ENCODE results near the gene TRIP11.

GRCh38 chr14:91946622-91947474, 93.0 kb downstream of the TRIP11 start:
- TF ChIP-seq CTCF (IDR thresholded peaks at IDR 0.05; ENCODE audit: poor library complexity) (no peak), EZH2phosphoT487 (IDR thresholded peaks at IDR 0.05; ENCODE audit: low read depth, severe bottlenecking, unreplicated experiment) (no peak)

All from hepatocyte (in vitro differentiated cells).